ENCODE data around the gene EFCAB5. TPM values are rescaled to one million over a fixed set of nuclear protein-coding genes. Genes with fewer than 3 reads are reported as not detected.
"Not testable (repeated sequence)": the region's sequence is repeated elsewhere in the genome, so short reads cannot be mapped to it uniquely, and the experiment has no call there.

The EFCAB5 gene
- total RNA-seq, 1 experiment from 2014 or later = 1.4 TPM

- Histone ChIP-seq H3K9me3 (ENCODE audit: insufficient read depth, low read depth) (no peaks in the 10 kb centered on the region), H3K9me2 (ENCODE audit: insufficient read depth) (no peaks in the 10 kb centered on the region), H3K27ac (no peak overlapping the region), H3F3A (ENCODE audit: insufficient read depth, low read depth) (no peaks in the 10 kb centered on the region), H3K79me2 (ENCODE audit: low read depth) (no peaks in the 10 kb centered on the region), H3K36me3 (ENCODE audit: low read depth) (no peaks in the 10 kb centered on the region), H3K27me3 (ENCODE audit: insufficient read depth, low read depth) (0 out of 2 replicates have a peak, but pooled peaks cover 8% of the 10 kb centered on the region), H3K4me3 (no peak overlapping the region), H3K4me1 (replicated peaks; ENCODE audit: insufficient read depth) (no peaks in the 10 kb centered on the region), H4K20me1 (ENCODE audit: insufficient read depth) (no peaks in the 10 kb centered on the region), H3K4me2 (no peak overlapping the region), H2AFZ (no peak overlapping the region)
- DNase-seq = no peak
- CTCF ChIA-PET = interaction anchor here (0.6 kb wide), 1 partner anchor 16 kb away, joined by 3 read pairs; no protein-coding TSS in a partner anchor
- no peak for TF ChIP-seq EZH2 (IDR thresholded peaks at IDR 0.05; ENCODE audit: low read depth)
- TF ChIP-seq CTCF (conservative IDR thresholded peaks at IDR 0.05) = no peak
- BruUV-seq (replicated peaks) = no TSS peak
- POLR2A ChIA-PET (ENCODE audit: unreplicated experiment) = no interaction called here
- intact Hi-C loops (cut with micrococcal nuclease; ENCODE audit: unreplicated experiment) = no loop called here
Measured at GRCh38 chr17:30082773-30083172, 141.3 kb downstream of the EFCAB5 start.

GRCh38 chr17:30084788-30085187, 143.4 kb downstream of the EFCAB5 start:
- H4K20me1 ChIP-seq (ENCODE audit: insufficient read depth) = no peaks in the 10 kb centered on the region
- H3K79me2 ChIP-seq (ENCODE audit: low read depth) = no peaks in the 10 kb centered on the region
- H3K27me3 ChIP-seq (ENCODE audit: insufficient read depth, low read depth) = no peaks in the 10 kb centered on the region
- no peak overlapping the region for H3K4me3 ChIP-seq
- intact Hi-C loops (cut with micrococcal nuclease; ENCODE audit: unreplicated experiment) = no loop called here
- H3K4me2 ChIP-seq = no peak overlapping the region
- H3K4me1 ChIP-seq (replicated peaks; ENCODE audit: insufficient read depth) = no peaks in the 10 kb centered on the region
- TF ChIP-seq EZH2 (IDR thresholded peaks at IDR 0.05; ENCODE audit: low read depth) = no peak
- no peak for TF ChIP-seq CTCF (conservative IDR thresholded peaks at IDR 0.05)
- H3K9me3 ChIP-seq (ENCODE audit: insufficient read depth, low read depth) = no peaks in the 10 kb centered on the region
- no peak overlapping the region for H2AFZ ChIP-seq
- H3K36me3 ChIP-seq (ENCODE audit: low read depth) = no peaks in the 10 kb centered on the region
- no TSS peak for BruUV-seq (replicated peaks)
- H3F3A ChIP-seq (ENCODE audit: insufficient read depth, low read depth) = no peaks in the 10 kb centered on the region
- CTCF ChIA-PET = no interaction called here
- POLR2A ChIA-PET (ENCODE audit: unreplicated experiment) = no interaction called here
- no peak overlapping the region for H3K27ac ChIP-seq
- no peak for DNase-seq
- no peaks in the 10 kb centered on the region for H3K9me2 ChIP-seq (ENCODE audit: insufficient read depth)

- POLR2A ChIA-PET (ENCODE audit: unreplicated experiment) = no interaction called here
- no TSS peak for BruUV-seq (replicated peaks)
- DNase-seq = no peak
- no peaks in the 10 kb centered on the region for H3K9me2 ChIP-seq (ENCODE audit: insufficient read depth)
- H4K20me1 ChIP-seq (ENCODE audit: insufficient read depth) = no peaks in the 10 kb centered on the region
- no peak overlapping the region for H3K4me3 ChIP-seq
- H3K27ac ChIP-seq = no peak overlapping the region
- H3K4me2 ChIP-seq = no peak overlapping the region
- TF ChIP-seq CTCF (conservative IDR thresholded peaks at IDR 0.05) = no peak
- no peak for TF ChIP-seq EZH2 (IDR thresholded peaks at IDR 0.05; ENCODE audit: low read depth)
- no peaks in the 10 kb centered on the region for H3K79me2 ChIP-seq (ENCODE audit: low read depth)
- H3F3A ChIP-seq (ENCODE audit: insufficient read depth, low read depth) = no peaks in the 10 kb centered on the region
- no peaks in the 10 kb centered on the region for H3K9me3 ChIP-seq (ENCODE audit: insufficient read depth, low read depth)
- H3K4me1 ChIP-seq (replicated peaks; ENCODE audit: insufficient read depth) = no peaks in the 10 kb centered on the region
- no peaks in the 10 kb centered on the region for H3K36me3 ChIP-seq (ENCODE audit: low read depth)
- no peak overlapping the region for H2AFZ ChIP-seq
- intact Hi-C loops (cut with micrococcal nuclease; ENCODE audit: unreplicated experiment) = no loop called here
- CTCF ChIA-PET = no interaction called here
- 0 out of 2 replicates have a peak, but pooled peaks cover 3% of the 10 kb centered on the region for H3K27me3 ChIP-seq (ENCODE audit: insufficient read depth, low read depth)
Measured at GRCh38 chr17:30086896-30087295, 145.5 kb downstream of the EFCAB5 start.

GRCh38 chr17:30087431-30087830, 146.0 kb downstream of the EFCAB5 start:
- H3K27me3 ChIP-seq (ENCODE audit: insufficient read depth, low read depth); H3K36me3 ChIP-seq (ENCODE audit: low read depth); H3K4me3 ChIP-seq; DNase-seq; H2AFZ ChIP-seq; H3K9me2 ChIP-seq (ENCODE audit: insufficient read depth); BruUV-seq (replicated peaks); H3K79me2 ChIP-seq (ENCODE audit: low read depth); H3K9me3 ChIP-seq (ENCODE audit: insufficient read depth, low read depth); H4K20me1 ChIP-seq (ENCODE audit: insufficient read depth); CTCF ChIA-PET; H3K4me1 ChIP-seq (replicated peaks; ENCODE audit: insufficient read depth); intact Hi-C loops (cut with micrococcal nuclease; ENCODE audit: unreplicated experiment); H3K27ac ChIP-seq; H3F3A ChIP-seq (ENCODE audit: insufficient read depth, low read depth); H3K4me2 ChIP-seq: not testable (repeated sequence)
- POLR2A ChIA-PET (ENCODE audit: unreplicated experiment) = interaction anchor here (0.5 kb wide), 1 partner anchor 898 kb away, joined by 3 read pairs; no protein-coding TSS in a partner anchor

Data from PC-9 (cell line).